NK-92 treated with Interleukin-12 subunit alpha and Interleukin-12 subunit beta, amount 100 ng/mL, for 24 hours (cell line): Measurements from ENCODE around the gene CD19.
"Not testable (repeated sequence)": the region's sequence is repeated elsewhere in the genome, so short reads cannot be mapped to it uniquely, and the experiment has no call there.

Source experiments
- DNase-seq: peaks from one replicate; lab custom pipeline; 2025; lab: John Stamatoyannopoulos, UW

CD19 gene

GRCh38 chr16:28931801-28932225 is at the start of gene CD19:
CD19 (plus strand) TSS chr16:28931971; CDS start chr16:28932001, 30 bp downstream.
- DNase-seq: no peak

- no peak for DNase-seq
Measured at GRCh38 chr16:28882551-28883160, 49.1 kb upstream of the CD19 start.

GRCh38 chr16:28883221-28883996 is 48.4 kb upstream of the CD19 start:
- no peak for DNase-seq

GRCh38 chr16:28884045-28884444 is 47.7 kb upstream of the CD19 start:
- no peak for DNase-seq

- DNase-seq: no peak
Measured at GRCh38 chr16:28886945-28887344, 44.8 kb upstream of the CD19 start.

GRCh38 chr16:28890355-28890754 is 41.4 kb upstream of the CD19 start:
- not testable (repeated sequence) for DNase-seq

- DNase-seq: no peak
Measured at GRCh38 chr16:28891964-28892890, 39.5 kb upstream of the CD19 start.

GRCh38 chr16:28893291-28893690 is 38.5 kb upstream of the CD19 start:
- no peak for DNase-seq

GRCh38 chr16:28895609-28896008 is 36.2 kb upstream of the CD19 start:
- DNase-seq: no peak

- DNase-seq: no peak
Measured at GRCh38 chr16:28897826-28898225, 33.9 kb upstream of the CD19 start.

- no peak for DNase-seq
Measured at GRCh38 chr16:28898266-28898665, 33.5 kb upstream of the CD19 start.

GRCh38 chr16:28898942-28899341 is 32.8 kb upstream of the CD19 start:
- no peak for DNase-seq

- no peak for DNase-seq
Measured at GRCh38 chr16:28899882-28900590, 31.7 kb upstream of the CD19 start.

GRCh38 chr16:28900601-28901000 is 31.2 kb upstream of the CD19 start:
- no peak for DNase-seq

- DNase-seq: no peak
Measured at GRCh38 chr16:28901862-28902261, 29.9 kb upstream of the CD19 start.

GRCh38 chr16:28902909-28903308 is 28.9 kb upstream of the CD19 start:
- DNase-seq: no peak

GRCh38 chr16:28903344-28904042 is 28.3 kb upstream of the CD19 start:
- no peak for DNase-seq

- DNase-seq: no peak
Measured at GRCh38 chr16:28904363-28904762, 27.4 kb upstream of the CD19 start.

- no peak for DNase-seq
Measured at GRCh38 chr16:28904828-28905227, 26.9 kb upstream of the CD19 start.

GRCh38 chr16:28905229-28905754 is 26.5 kb upstream of the CD19 start:
- DNase-seq: no peak

- no peak for DNase-seq
Measured at GRCh38 chr16:28905800-28906372, 25.9 kb upstream of the CD19 start.
